ENCODE data around the gene LYPD6.

GRCh38 chr2:149442346-149442745 is 112.0 kb downstream of the LYPD6 start:
- TF ChIP-seq, protein P1, sequence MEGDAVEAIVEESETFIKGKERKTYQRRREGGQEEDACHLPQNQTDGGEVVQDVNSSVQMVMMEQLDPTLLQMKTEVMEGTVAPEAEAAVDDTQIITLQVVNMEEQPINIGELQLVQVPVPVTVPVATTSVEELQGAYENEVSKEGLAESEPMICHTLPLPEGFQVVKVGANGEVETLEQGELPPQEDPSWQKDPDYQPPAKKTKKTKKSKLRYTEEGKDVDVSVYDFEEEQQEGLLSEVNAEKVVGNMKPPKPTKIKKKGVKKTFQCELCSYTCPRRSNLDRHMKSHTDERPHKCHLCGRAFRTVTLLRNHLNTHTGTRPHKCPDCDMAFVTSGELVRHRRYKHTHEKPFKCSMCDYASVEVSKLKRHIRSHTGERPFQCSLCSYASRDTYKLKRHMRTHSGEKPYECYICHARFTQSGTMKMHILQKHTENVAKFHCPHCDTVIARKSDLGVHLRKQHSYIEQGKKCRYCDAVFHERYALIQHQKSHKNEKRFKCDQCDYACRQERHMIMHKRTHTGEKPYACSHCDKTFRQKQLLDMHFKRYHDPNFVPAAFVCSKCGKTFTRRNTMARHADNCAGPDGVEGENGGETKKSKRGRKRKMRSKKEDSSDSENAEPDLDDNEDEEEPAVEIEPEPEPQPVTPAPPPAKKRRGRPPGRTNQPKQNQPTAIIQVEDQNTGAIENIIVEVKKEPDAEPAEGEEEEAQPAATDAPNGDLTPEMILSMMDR (IDR thresholded peaks at IDR 0.05; ENCODE audit: low read length) = no peak
- TF ChIP-seq EZH2 (optimal IDR thresholded peaks at IDR 0.05; ENCODE audit: low read depth, low read length) (no peak), EZH2phosphoT487 (IDR thresholded peaks at IDR 0.05; ENCODE audit: low read length) (no peak)

Data from MM.1S (cell line).